Activated CD8-positive, alpha-beta memory T cell treated with anti-CD3 and anti-CD28 coated beads, Interleukin-2, amount 50 U/mL, for 24 hours (primary cell): ENCODE data around the gene TMC5.
"Not testable (repeated sequence)": the region's sequence is repeated elsewhere in the genome, so short reads cannot be mapped to it uniquely, and the experiment has no call there.

Experiments used
- DNase-seq: peaks from one replicate; pipeline ENCODE4 v3.0.0-alpha.2; 2020; ENCODE audit errors: extremely low read depth

TMC5 gene

GRCh38 chr16:19542138-19542821, 124.6 kb downstream of the TMC5 start:
- no peak for DNase-seq

GRCh38 chr16:19543278-19543996, 125.8 kb downstream of the TMC5 start:
- DNase-seq = not testable (repeated sequence)

GRCh38 chr16:19548144-19548543, 130.5 kb downstream of the TMC5 start:
- no peak for DNase-seq
